GOT3 (cell line): Measurements from ENCODE around the gene FOSB.

Source experiments
- DNase-seq: peaks from one replicate; lab custom pipeline; 2025; ENCODE audit warnings: mixed read lengths; lab: John Stamatoyannopoulos, UW

The FOSB gene

GRCh38 chr19:45485305-45486077 lies 17.7 kb downstream of the FOSB start:
- DNase-seq, result peak; percentile 87

DNA sequence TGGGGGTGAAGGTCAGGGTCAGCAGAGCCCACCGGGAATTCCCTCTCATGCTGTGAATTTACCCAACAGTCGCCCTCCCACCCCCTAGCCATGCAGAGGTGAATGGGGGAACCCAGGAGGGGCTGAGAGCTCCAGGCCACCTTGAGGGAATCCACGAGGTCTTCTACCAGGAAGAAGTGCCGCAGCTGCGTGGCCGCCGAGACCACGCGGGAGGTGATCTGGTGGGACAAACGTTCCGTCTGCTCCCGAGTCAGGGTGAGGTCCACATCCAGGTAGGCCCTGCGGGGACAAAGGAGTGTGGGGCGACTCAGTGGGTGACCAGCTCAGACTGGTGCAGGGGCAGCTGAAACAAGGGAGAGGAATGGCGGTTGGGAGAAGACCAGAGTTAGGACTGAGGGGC lies 20.9 kb downstream of the FOSB start:
- DNase-seq, result no peak

DNA sequence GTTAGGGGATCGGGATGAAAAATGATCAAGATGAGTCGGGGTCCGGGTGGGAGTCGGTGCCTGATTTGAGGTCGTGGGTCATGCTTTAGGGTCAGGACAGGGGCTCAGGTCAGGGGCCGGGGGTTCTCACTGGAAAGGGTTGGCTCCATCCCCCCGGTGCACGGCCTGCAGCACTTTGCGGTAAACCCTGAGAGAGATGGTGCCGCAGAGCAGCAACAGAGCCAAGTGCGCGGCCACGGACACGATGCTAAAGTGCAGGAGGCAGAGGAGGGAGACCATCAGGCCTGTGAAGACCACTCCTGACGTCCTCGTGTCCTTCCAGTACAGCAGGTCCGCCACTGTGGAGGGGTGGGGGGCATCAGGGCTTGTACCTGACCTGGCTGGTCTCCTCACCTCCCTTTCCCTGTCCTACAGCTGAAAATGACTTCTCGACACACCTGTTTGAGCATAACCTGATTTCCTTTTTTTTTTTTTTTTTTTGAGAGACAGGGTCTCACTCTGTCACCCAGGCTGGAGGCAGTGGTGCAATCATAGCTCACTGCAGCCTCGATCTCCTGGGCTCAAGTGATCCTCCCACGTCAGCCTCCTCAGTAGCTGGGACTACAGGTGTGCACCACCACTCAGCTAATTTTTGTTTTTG lies 21.5 kb downstream of the FOSB start:
- DNase-seq, result no peak

DNA sequence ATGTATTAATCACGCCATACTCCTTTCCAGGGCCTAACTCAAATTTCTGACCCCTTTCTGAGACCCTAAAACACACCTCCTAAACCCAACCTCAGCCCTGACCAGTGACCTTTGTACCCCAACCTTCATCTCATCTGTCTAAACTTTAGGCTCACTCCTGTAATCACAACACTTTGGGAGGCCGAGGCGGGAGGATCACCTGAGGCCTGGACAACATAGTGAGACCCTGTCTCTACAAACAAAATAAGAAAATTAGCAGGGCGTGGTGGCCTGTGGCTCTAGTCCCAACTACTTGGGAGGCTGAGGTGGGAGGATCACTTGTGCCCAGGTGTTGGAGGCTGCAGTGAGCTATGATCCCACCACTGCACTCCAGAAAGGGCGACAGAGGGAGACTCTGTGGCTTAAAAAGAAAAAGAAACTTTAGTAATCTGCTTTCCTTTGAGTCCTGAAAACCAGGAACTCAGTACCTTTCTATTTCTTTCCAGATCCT lies 24.4 kb downstream of the FOSB start:
- DNase-seq, result no peak

GRCh38 chr19:45492627-45493470 lies 25.1 kb downstream of the FOSB start:
- no peak for DNase-seq

DNA sequence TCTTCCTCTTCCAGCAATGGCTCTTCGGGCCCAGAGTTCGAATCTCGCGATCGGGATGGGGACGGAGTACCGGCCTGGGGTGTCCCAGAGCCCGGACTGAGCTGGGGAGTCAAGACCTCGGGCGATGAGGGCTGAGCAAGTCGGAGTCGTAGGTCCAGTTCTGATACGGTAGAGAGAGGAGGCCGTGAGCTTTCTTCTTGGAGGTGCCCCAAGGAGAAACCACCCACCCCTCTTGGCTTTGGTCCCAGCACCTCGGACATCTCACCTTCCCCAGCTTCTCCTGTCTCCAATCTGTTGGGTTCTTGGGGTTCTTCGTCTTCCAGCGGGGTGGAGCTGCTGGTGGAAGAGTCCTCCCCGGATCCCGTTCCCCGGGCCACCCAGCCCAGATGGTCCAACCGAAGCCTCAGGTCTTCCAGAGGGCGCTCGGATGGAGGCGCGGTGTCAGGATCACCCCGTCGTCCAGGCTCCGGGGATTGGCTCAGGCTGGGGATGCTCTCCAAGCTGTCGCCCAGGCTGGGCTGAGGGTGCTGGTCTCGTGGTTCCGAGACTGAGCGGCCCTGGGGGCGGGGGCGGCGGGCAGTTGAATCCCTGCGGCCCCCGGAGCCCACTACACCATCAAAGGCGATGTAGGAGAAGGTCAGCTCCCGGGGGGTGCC lies 26.6 kb downstream of the FOSB start:
- DNase-seq, result no peak

- DNase-seq, result no peak
Measured at GRCh38 chr19:45495178-45495577, 27.4 kb downstream of the FOSB start.

GRCh38 chr19:45496349-45496953 lies 28.7 kb downstream of the FOSB start:
- DNase-seq, result no peak

- no peak for DNase-seq
Measured at GRCh38 chr19:45497791-45498190, 30.0 kb downstream of the FOSB start.

- no peak for DNase-seq
Measured at GRCh38 chr19:45498411-45499195, 30.8 kb downstream of the FOSB start, which contains the start of gene PPM1N. Gene PPM1N, plus strand, starts transcription at chr19:45498443. Its CDS starts 30 bp downstream, at chr19:45498473.

- DNase-seq, result no peak
Measured at GRCh38 chr19:45499196-45500180, 31.7 kb downstream of the FOSB start.

GRCh38 chr19:45500918-45501729 lies 33.3 kb downstream of the FOSB start:
- DNase-seq, result no peak

DNA sequence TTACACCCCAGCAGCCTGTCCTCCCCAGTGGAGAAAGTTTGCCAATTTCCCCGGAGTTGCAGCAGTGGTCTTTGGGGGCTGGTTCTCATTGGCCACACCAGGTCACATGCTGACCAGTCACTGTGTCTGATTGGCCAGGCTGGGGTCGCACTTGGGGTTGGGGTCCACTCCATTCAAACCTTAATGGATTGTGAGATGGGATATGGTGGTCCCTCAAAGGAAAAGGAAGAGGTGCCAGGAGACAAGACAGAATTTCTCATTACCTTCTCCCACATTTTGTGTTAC lies 33.9 kb downstream of the FOSB start:
- DNase-seq, result no peak

- DNase-seq, result no peak
Measured at GRCh38 chr19:45502111-45502510, 34.3 kb downstream of the FOSB start.

DNA sequence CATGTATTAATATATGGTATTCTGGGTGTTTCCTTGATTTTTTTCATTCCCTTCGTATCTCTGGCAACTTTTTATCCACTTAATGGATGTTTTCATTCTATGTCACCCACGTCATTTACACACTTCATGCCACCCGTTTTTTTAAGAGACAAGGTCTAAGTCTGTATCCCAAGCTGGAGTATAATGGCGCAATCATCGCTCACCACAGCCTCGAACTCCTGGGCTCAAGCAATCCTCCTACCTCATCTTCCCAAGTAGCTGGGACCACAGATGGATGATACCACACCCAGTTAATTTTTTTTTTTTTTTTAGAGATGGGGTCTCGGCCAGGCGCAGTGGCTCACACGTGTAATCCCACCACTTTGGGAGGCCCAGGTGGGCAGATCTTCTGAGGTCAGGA lies 36.1 kb downstream of the FOSB start:
- DNase-seq, result no peak

GRCh38 chr19:45505151-45505995 lies 37.6 kb downstream of the FOSB start:
- no peak for DNase-seq

GRCh38 chr19:45505996-45506245 lies 38.1 kb downstream of the FOSB start:
- no peak for DNase-seq
